BJ (cell line): ENCODE measurements around the gene PPP1R2. TPM values are rescaled to one million over a fixed set of nuclear protein-coding genes. Genes with fewer than 3 reads are reported as not detected.

Experiments
- CTCF ChIA-PET: fragments of 350-600 bp; formaldehyde crosslinking; extraction: SDS; loops from one replicate; lab custom pipeline; 2021; ENCODE audit warnings: antibody characterized with exemption, inconsistent platforms; lab: Yijun Ruan, JAX
- POLR2A ChIA-PET: fragments of 300-600 bp; sonication (Branson Sonifier 250); formaldehyde crosslinking; extraction: SDS; loops from one replicate; lab custom pipeline; 2021; ENCODE audit warnings: antibody characterized with exemption; lab: Charles Lee
- DNase-seq: peaks from one replicate; pipeline ENCODE4 v3.0.0-alpha.2; 2011; ENCODE audit warnings: low read depth
- H3K27me3 ChIP-seq: 2 replicates; pipeline ENCODE4 v1.6.0; 2011; ENCODE audit warnings: low read length; ENCODE audit not compliant: control insufficient read depth, insufficient read depth
- H3K36me3 ChIP-seq: 2 replicates; pipeline ENCODE4 v1.5.1; 2011; ENCODE audit warnings: low read length; ENCODE audit not compliant: control insufficient read depth, insufficient read depth
- H3K4me3 ChIP-seq: 2 replicates; pipeline ENCODE4 v1.5.1; 2011; ENCODE audit warnings: low read depth, mild to moderate bottlenecking, control low read depth, low read length
- CTCF ChIP-seq: IDR thresholded peaks from 2 replicates; pipeline ENCODE4 v1.5.1; 2011; ENCODE audit warnings: low read depth, mild to moderate bottlenecking, control low read depth, inconsistent platforms, low read length, moderate library complexity; ENCODE audit not compliant: insufficient read depth
- polyA plus RNA-seq: library from polyadenylated mRNA; depleted of rRNA; stranded (reverse); fragments of >200 nt; gene quantifications from 2 replicates; pipeline ENCODE4 v1.2.3, GENCODE V29; 2011

PPP1R2 gene
- polyA plus RNA-seq, 1 experiment: 41.9 TPM

GRCh38 chr3:195580744-195581443 is 37.8 kb upstream of the PPP1R2 start:
- H3K36me3 ChIP-seq: no peaks in the 10 kb centered on the region
- H3K4me3 ChIP-seq: no peak overlapping the region
- H3K27me3 ChIP-seq: no peaks in the 10 kb centered on the region
- TF ChIP-seq CTCF: no peak
- ChIA-PET POLR2A (no interaction called here), CTCF (interaction anchor here (0.7 to 1.4 kb wide), 5 partner anchors 23 to 310 kb away, joined by 3 to 4 read pairs (median 3); partner anchors contain the start of gene XXYLT1)
- no peak for DNase-seq

DNA sequence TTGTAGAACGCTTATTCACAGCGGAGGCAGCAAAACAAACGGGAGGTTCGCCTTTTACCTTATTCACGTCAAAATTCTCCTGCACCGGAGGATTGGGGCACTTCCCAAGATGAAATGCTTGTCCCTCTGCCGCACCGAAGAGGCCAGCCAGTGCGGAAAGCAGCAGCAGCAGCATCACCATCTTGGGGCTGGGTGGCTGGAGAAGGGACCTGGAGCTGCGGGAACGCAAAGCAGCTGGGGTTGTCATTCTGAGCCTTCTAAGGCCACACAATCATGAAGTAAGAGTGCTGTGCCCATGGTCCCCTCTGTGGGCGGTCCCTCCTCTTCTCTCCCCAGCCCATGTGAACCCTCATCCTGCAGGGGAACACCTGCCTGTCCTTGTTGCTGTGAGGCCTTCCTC is 36.2 kb upstream of the PPP1R2 start:
- H3K27me3 ChIP-seq: no peaks in the 10 kb centered on the region
- H3K4me3 ChIP-seq: no peak overlapping the region
- CTCF ChIA-PET: no interaction called here
- TF ChIP-seq CTCF: no peak
- DNase-seq: no peak
- no peaks in the 10 kb centered on the region for H3K36me3 ChIP-seq
- POLR2A ChIA-PET: no interaction called here

- Histone ChIP-seq H3K36me3 (no peaks in the 10 kb centered on the region), H3K4me3 (no peak overlapping the region), H3K27me3 (no peaks in the 10 kb centered on the region)
- no peak for TF ChIP-seq CTCF
- CTCF ChIA-PET: interaction anchor here (0.7 kb wide), 1 partner anchor 15 kb away, joined by 3 read pairs; no protein-coding TSS in a partner anchor
- DNase-seq: no peak
- POLR2A ChIA-PET: no interaction called here
Observed at GRCh38 chr3:195578565-195578964, 35.4 kb upstream of the PPP1R2 start.

DNA sequence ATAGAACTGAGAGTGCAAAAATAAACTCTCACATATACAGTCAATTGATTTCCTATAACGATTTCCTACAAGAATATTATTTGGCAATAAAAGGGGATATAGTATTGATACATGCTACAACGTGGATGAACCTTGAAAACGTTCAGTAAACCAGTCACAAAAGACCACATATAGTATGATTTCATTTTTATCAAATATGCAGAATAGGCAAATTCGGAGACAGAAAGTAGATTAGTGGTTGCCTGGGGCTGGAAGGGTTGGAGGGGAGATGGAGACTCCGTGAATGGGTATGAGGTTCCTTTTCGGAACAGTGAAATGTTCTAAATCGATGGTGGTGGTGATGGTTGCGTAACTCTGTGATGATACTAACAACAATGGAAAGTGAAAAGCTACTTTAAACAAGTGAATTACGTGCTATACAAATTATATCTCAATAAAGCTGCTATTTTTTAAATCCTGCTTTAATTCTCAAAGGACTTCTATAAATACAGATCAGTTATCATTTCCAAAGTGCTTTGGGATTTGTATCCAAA is 34.6 kb upstream of the PPP1R2 start:
- Histone ChIP-seq H3K36me3 (no peaks in the 10 kb centered on the region), H3K4me3 (no peak overlapping the region), H3K27me3 (no peaks in the 10 kb centered on the region)
- ChIA-PET POLR2A (no interaction called here), CTCF (no interaction called here)
- DNase-seq: no peak
- no peak for TF ChIP-seq CTCF

DNA sequence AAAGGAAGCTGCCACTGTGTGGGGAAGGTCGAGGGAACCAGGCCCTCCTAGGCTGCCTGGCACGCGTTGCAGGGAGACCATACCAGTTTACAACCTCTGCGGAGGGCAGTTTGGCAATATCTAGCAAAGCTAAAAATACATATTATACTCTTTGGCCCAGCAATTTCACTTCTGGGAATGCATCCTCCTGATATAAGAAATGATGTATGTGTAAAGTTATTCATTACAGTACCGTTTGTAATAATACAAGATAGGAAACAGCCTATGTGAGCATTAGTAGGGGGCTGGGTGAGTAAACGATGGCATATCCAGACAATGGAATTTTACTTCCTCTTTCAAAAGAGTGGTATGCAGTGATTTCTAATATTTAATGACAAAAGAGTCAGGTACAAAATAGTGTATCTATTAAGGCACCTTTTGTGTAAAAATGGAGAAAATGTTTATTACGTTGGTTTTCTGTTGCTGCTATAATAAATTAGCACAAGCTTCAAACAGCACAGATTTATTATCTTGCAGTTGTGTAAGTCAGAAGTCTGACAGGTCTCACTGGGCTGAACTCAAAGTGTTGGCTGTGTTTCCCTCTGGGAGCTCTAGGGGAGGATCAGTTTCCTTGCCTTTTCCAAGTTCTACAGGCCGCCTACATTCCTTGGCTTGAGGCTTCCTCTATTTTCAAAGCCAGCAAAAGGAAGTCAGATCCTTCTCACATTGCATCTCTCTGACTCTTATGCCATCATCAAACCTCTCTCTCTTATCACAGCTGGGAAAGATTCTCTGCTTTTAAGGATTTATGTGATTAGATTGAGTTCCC is 31.6 kb upstream of the PPP1R2 start:
- ChIA-PET POLR2A (no interaction called here), CTCF (no interaction called here)
- no peak for DNase-seq
- Histone ChIP-seq H3K27me3 (no peaks in the 10 kb centered on the region), H3K4me3 (no peak overlapping the region), H3K36me3 (no peaks in the 10 kb centered on the region)
- no peak for TF ChIP-seq CTCF
